ENCODE data around the gene LINGO1. TPM values are rescaled to one million over a fixed set of nuclear protein-coding genes. Genes with fewer than 3 reads are reported as not detected.

Gene LINGO1
- total and polyA plus RNA-seq, 2 of the 8 experiments (the other 6 are each of a cell fraction or from before 2014, with no cell fraction given) = 57.1 to 114 TPM

GRCh38 chr15:77571181-77571580, 61.5 kb downstream of the LINGO1 start:
- H4K91ac ChIP-seq (replicated peaks; ENCODE audit: insufficient read length, low read length) = no peak overlapping the region
- H2AFZ ChIP-seq (ENCODE audit: low read length) = no peak overlapping the region
- ChIA-PET POLR2A (ENCODE audit: partially characterized antibody) (no interaction called here), CTCF (ENCODE audit: partially characterized antibody) (interaction anchor here (1.3 to 11.7 kb wide), 3 partner anchors 11 to 62 kb away, joined by 3 to 74 read pairs (median 20); no protein-coding TSS in a partner anchor)
- H3K18ac ChIP-seq (ENCODE audit: extremely low read depth, low read length) = no peak overlapping the region
- H3K23me2 ChIP-seq (ENCODE audit: low read depth, low read length) = peaks cover 2% of the 10 kb centered on the region; the same call in 1 of the 2 replicates
- no peak overlapping the region for H3K14ac ChIP-seq (ENCODE audit: insufficient read length)
- H2BK5ac ChIP-seq (ENCODE audit: low read depth, low read length) = no peak overlapping the region
- no peak overlapping the region for H3K4me3 ChIP-seq (ENCODE audit: extremely low read depth in 1 of 4, insufficient read depth in 2 of 4, low read depth in 3 of 4, low read length in 4 of 4)
- no peaks in the 10 kb centered on the region for H3K9me3 ChIP-seq (ENCODE audit: insufficient read depth in 2 of 2, low read depth in 1 of 2, low read length in 1 of 2)
- H4K20me1 ChIP-seq (replicated peaks in 1 of 2; ENCODE audit: control insufficient read depth in 1 of 2, insufficient read depth in 2 of 2, low read length in 2 of 2) = no peaks in the 10 kb centered on the region
- peaks cover 0 to 14% (median 10%) of the 10 kb centered on the region in 4 experiments; a peak in 6 of 7 replicates for H3K4me1 ChIP-seq (replicated peaks in 1 of 4; ENCODE audit: control insufficient read depth in 3 of 4, insufficient read depth in 4 of 4, low read length in 3 of 4)
- no peaks in the 10 kb centered on the region for H3K79me2 ChIP-seq (ENCODE audit: control insufficient read depth in 1 of 2, insufficient read depth in 2 of 2, low read length in 2 of 2)
- H2BK20ac ChIP-seq (ENCODE audit: low read length) = no peak overlapping the region
- no peak overlapping the region for H4K8ac ChIP-seq (ENCODE audit: extremely low read depth, insufficient read depth, low read length)
- no peak overlapping the region for H3K56ac ChIP-seq (replicated peaks; ENCODE audit: insufficient read length, low read depth, low read length)
- no peak overlapping the region for H3K4ac ChIP-seq (replicated peaks; ENCODE audit: insufficient read length, low read depth, low read length)
- H2BK15ac ChIP-seq (ENCODE audit: low read length) = no peak overlapping the region; the same call in 1 of the 2 replicates
- no peaks in the 10 kb centered on the region for H3K36me3 ChIP-seq (ENCODE audit: control insufficient read depth in 2 of 4, insufficient read depth in 4 of 4, low read length in 3 of 4)
- no peak overlapping the region for H4K5ac ChIP-seq (ENCODE audit: insufficient read length, low read depth, low read length)
- no peak overlapping the region for H3K9ac ChIP-seq (replicated peaks in 1 of 4; ENCODE audit: extremely low read depth in 1 of 4, low read depth in 3 of 4, low read length in 3 of 4)
- no peak overlapping the region for H3K4me2 ChIP-seq (ENCODE audit: insufficient read depth in 1 of 2, low read depth in 2 of 2, low read length in 2 of 2)
- no peak overlapping the region for H2AK5ac ChIP-seq (ENCODE audit: low read depth, low read length)
- no peaks in the 10 kb centered on the region for H3K27me3 ChIP-seq (replicated peaks in 1 of 4; ENCODE audit: control insufficient read depth in 3 of 4, extremely low read depth in 1 of 4, insufficient read depth in 3 of 4, low read length in 3 of 4)
- H3K23ac ChIP-seq (ENCODE audit: insufficient read length) = no peak overlapping the region
- H3K79me1 ChIP-seq (ENCODE audit: low read depth, low read length) = no peaks in the 10 kb centered on the region
- H2BK12ac ChIP-seq (ENCODE audit: low read depth, low read length) = no peak overlapping the region
- FAIRE-seq (no peak), DNase-seq (ENCODE audit: low read depth in 1 of 2, low spot score in 2 of 2) (no peak)
- no peak overlapping the region for H3K27ac ChIP-seq (ENCODE audit: low read depth, low read length)
- WGBS, 2 experiments (ENCODE audit: extremely low coverage in 1 of 2, insufficient coverage in 1 of 2, insufficient read length in 1 of 2, insufficient replicate concordance in 2 of 2, low coverage in 1 of 2, low lambda C conversion rate in 2 of 2, missing lambda C conversion rate in 1 of 2) = 87% methylated on average over 6 of the region's 6 CpGs; no CpG with 5 or more reads in 1 of the 2 experiments
- H2BK120ac ChIP-seq (replicated peaks; ENCODE audit: low read depth, low read length) = no peak overlapping the region
- TF ChIP-seq CBX8 (IDR thresholded peaks at IDR 0.05; ENCODE audit: borderline replicate concordance, low read depth, low read length) (no peak), JUN (IDR thresholded peaks at IDR 0.05; ENCODE audit: low read depth, low read length) (no peak), RFX5 (IDR thresholded peaks at IDR 0.05; ENCODE audit: borderline replicate concordance, low read depth, low read length) (no peak), SAP30 (IDR thresholded peaks at IDR 0.05; ENCODE audit: insufficient read depth, insufficient replicate concordance, low read length) (no peak)
- TF ChIP-seq, protein P1, sequence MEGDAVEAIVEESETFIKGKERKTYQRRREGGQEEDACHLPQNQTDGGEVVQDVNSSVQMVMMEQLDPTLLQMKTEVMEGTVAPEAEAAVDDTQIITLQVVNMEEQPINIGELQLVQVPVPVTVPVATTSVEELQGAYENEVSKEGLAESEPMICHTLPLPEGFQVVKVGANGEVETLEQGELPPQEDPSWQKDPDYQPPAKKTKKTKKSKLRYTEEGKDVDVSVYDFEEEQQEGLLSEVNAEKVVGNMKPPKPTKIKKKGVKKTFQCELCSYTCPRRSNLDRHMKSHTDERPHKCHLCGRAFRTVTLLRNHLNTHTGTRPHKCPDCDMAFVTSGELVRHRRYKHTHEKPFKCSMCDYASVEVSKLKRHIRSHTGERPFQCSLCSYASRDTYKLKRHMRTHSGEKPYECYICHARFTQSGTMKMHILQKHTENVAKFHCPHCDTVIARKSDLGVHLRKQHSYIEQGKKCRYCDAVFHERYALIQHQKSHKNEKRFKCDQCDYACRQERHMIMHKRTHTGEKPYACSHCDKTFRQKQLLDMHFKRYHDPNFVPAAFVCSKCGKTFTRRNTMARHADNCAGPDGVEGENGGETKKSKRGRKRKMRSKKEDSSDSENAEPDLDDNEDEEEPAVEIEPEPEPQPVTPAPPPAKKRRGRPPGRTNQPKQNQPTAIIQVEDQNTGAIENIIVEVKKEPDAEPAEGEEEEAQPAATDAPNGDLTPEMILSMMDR (IDR thresholded peaks at IDR 0.05; ENCODE audit: control extremely low read depth in 1 of 3, insufficient read depth in 1 of 3, low read depth in 1 of 3, low read length in 3 of 3) = no peak

Data from H1 (cell line).